AG04450 (cell line): ENCODE results near the gene USB1. TPM values are rescaled to one million over a fixed set of nuclear protein-coding genes. Genes with fewer than 3 reads are reported as not detected.
A peak's percentile ranks its signal among the peaks of the same experiment; 100 is the strongest.

Experiments
- CTCF ChIA-PET: fragments of 300-600, 350-600 bp; formaldehyde crosslinking; extraction: SDS; loops from one replicate; lab custom pipeline; 2022; ENCODE audit warnings: antibody characterized with exemption, inconsistent platforms; lab: Charles Lee
- POLR2A ChIA-PET: fragments of 350-600 bp; formaldehyde crosslinking; extraction: SDS; loops from one replicate; lab custom pipeline; 2021; ENCODE audit warnings: antibody characterized with exemption, inconsistent platforms; lab: Yijun Ruan, JAX
- DNase-seq: peaks from one replicate; pipeline ENCODE4 v3.0.0-alpha.2; 2011; ENCODE audit warnings: low read depth, low spot score
- H3K27ac ChIP-seq: one replicate; pipeline ENCODE4 v1.5.1; 2012; ENCODE audit warnings: low read depth, low read length, control low read depth
- H3K27me3 ChIP-seq: one replicate; pipeline ENCODE4 v1.6.0; 2012; ENCODE audit warnings: low read length; ENCODE audit not compliant: control insufficient read depth, insufficient read depth
- H3K4me3 ChIP-seq: 2 replicates; pipeline ENCODE4 v1.5.1; 2011; ENCODE audit warnings: mild to moderate bottlenecking, low read depth, low read length, control low read depth
- H3K9me3 ChIP-seq: 2 replicates; pipeline ENCODE4 v1.5.1; 2012; ENCODE audit warnings: low read length; ENCODE audit not compliant: control insufficient read depth, insufficient read depth
- CTCF ChIP-seq: IDR thresholded peaks from 2 replicates; pipeline ENCODE4 v1.5.1; 2011; ENCODE audit warnings: low read depth, low read length, control low read depth, inconsistent platforms
- polyA plus RNA-seq: library from polyadenylated mRNA; depleted of rRNA; stranded (reverse); fragments of >200 nt; gene quantifications from 2 replicates; pipeline ENCODE4 v1.2.3, GENCODE V29; 2011

Gene USB1
- polyA plus RNA-seq, 1 experiment: 48.7 TPM

GRCh38 chr16:58026705-58027160, 25.5 kb downstream of the USB1 start:
- Histone ChIP-seq H3K27ac (no peak overlapping the region), H3K27me3 (peaks cover 42% of the 10 kb centered on the region), H3K9me3 (no peaks in the 10 kb centered on the region; the same call in 1 of the 2 replicates), H3K4me3 (peak overlapping the region; percentile 59; the same call in 1 of the 2 replicates)
- DNase-seq: no peak
- no peak for TF ChIP-seq CTCF
- ChIA-PET CTCF (interaction anchor here (0.6 to 1.6 kb wide), 2 partner anchors 8 to 661 kb away, joined by 3 read pairs; no protein-coding TSS in a partner anchor), POLR2A (interaction anchor here (1.0 to 3.1 kb wide), 2 partner anchors 95 to 102 kb away, joined by 3 to 12 read pairs; partner anchors contain the start of gene CFAP20)

GRCh38 chr16:58027161-58027915, 26.1 kb downstream of the USB1 start:
- H3K9me3 ChIP-seq: no peaks in the 10 kb centered on the region; the same call in 1 of the 2 replicates

GRCh38 chr16:58027916-58028455, 26.8 kb downstream of the USB1 start:
- Histone ChIP-seq H3K27me3 (peaks cover 43% of the 10 kb centered on the region), H3K27ac (no peak overlapping the region), H3K9me3 (no peaks in the 10 kb centered on the region; the same call in 1 of the 2 replicates), H3K4me3 (no peak overlapping the region)
- DNase-seq: no peak
- CTCF ChIA-PET: interaction anchor here (0.6 to 1.6 kb wide), 4 partner anchors 10 to 649 kb away, joined by 3 to 6 read pairs (median 4); no protein-coding TSS in a partner anchor
- POLR2A ChIA-PET: no interaction called here
- no peak for TF ChIP-seq CTCF

More at GRCh38 chr16:58027161-58027915, 26.1 kb downstream of the USB1 start:
- no peak overlapping the region for H3K27ac ChIP-seq
- no peak for DNase-seq
- TF ChIP-seq CTCF: no peak
- peaks cover 42% of the 10 kb centered on the region for H3K27me3 ChIP-seq
- ChIA-PET CTCF (interaction anchor here (0.6 to 1.6 kb wide), 5 partner anchors 9 to 660 kb away, joined by 3 to 6 read pairs (median 3); no protein-coding TSS in a partner anchor), POLR2A (no interaction called here)
- 0 out of 2 replicates have a peak overlapping the region, but pooled peaks have one; percentile 4 for H3K4me3 ChIP-seq

GRCh38 chr16:58028541-58029070, 27.4 kb downstream of the USB1 start:
- DNase-seq: no peak
- Histone ChIP-seq H3K27ac (no peak overlapping the region), H3K4me3 (no peak overlapping the region), H3K27me3 (peaks cover 45% of the 10 kb centered on the region), H3K9me3 (no peaks in the 10 kb centered on the region; the same call in 1 of the 2 replicates)
- no peak for TF ChIP-seq CTCF
- ChIA-PET CTCF (interaction anchor here (0.9 kb wide), 1 partner anchor 93 kb away, joined by 4 read pairs; no protein-coding TSS in a partner anchor), POLR2A (no interaction called here)
